SK-N-SH treated with all-trans-retinoic acid at 6 μM for 48 hours (cell line): Measurements from ENCODE around the gene DNAH11.

Experiments used
- BACH2 ChIP-seq: fragments of 250-450 bp; sonication (Bioruptor Pico); IDR thresholded peaks from 2 replicates; pipeline ENCODE4 v1.9.0; 2021; ENCODE audit warnings: mild to moderate bottlenecking, borderline replicate concordance
- ESRRG ChIP-seq: fragments of 250-450 bp; sonication (Bioruptor Pico); IDR thresholded peaks from 2 replicates; pipeline ENCODE4 v1.6.1; 2021; ENCODE audit warnings: mild to moderate bottlenecking
- GLIS3 ChIP-seq: fragments of 250-450 bp; sonication (Bioruptor Pico); IDR thresholded peaks from 2 replicates; pipeline ENCODE4 v1.5.0; 2020; ENCODE audit warnings: mild to moderate bottlenecking, moderate library complexity
- OSR1 ChIP-seq: fragments of 250-450 bp; sonication (Bioruptor Pico); IDR thresholded peaks from 2 replicates; pipeline ENCODE4 v1.8.0; 2022; ENCODE audit warnings: moderate library complexity, mild to moderate bottlenecking, inconsistent platforms
- PPARA ChIP-seq: fragments of 250-450 bp; sonication (Bioruptor Pico); IDR thresholded peaks from 2 replicates; pipeline ENCODE4 v1.5.0; 2020; ENCODE audit warnings: mild to moderate bottlenecking, borderline replicate concordance
- ZFP30 ChIP-seq: fragments of 450-650 bp; formaldehyde crosslinking; IDR thresholded peaks from 2 replicates; pipeline ENCODE4 v1.5.0; 2022; ENCODE audit warnings: mild to moderate bottlenecking, moderate library complexity
- ZNF8 ChIP-seq: fragments of 450-650 bp; formaldehyde crosslinking; IDR thresholded peaks from 2 replicates; pipeline ENCODE4 v1.5.0; 2020; ENCODE audit warnings: mild to moderate bottlenecking, moderate library complexity
- TF ChIP-seq, protein P1 (sequence below): fragments of 250-450 bp; sonication (Bioruptor Pico); IDR thresholded peaks from 2 replicates; pipeline ENCODE4 v1.8.0; 2021; ENCODE audit warnings: low read depth, mild to moderate bottlenecking, moderate library complexity, borderline replicate concordance
- TF ChIP-seq, protein P2 (sequence below): fragments of 250-450 bp; sonication (Bioruptor Pico); IDR thresholded peaks from 2 replicates; pipeline ENCODE4 v1.5.1; 2020; ENCODE audit warnings: low read depth, mild to moderate bottlenecking, moderate library complexity

DNA sequence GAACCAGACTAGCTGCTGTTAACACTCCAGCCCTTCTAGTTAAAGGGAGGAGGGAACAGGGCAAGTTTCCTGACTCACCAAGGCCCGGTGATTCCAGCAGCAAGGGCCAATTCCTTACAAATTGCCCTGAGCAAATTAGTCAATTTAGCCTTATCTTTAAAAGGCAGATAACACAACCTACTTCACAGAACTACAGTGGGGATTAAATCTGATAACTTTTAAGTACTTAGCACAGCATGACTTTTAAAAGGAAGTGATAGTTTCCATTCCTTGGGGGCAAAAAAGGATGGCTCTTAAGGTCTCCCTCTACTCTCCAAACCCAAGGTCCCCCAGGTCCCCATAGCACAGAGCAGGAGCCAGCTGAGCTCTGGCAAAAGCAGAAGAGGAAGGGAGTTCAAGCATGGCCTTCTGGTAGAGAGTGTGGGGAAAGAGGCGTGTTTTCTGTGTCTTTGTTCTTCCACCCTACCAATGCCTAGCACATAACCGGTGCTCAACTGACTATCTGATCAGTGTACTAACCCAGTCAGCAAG is 398.8 kb downstream of the DNAH11 start:
- TF ChIP-seq ESRRG (CRISPR knock-in tag) (no peak), PPARA (CRISPR knock-in tag) (no peak), BACH2 (CRISPR knock-in tag) (no peak), ZNF8 (no peak), GLIS3 (CRISPR knock-in tag) (no peak), OSR1 (CRISPR knock-in tag) (no peak), ZFP30 (CRISPR knock-in tag) (no peak)
- TF ChIP-seq, protein P1, sequence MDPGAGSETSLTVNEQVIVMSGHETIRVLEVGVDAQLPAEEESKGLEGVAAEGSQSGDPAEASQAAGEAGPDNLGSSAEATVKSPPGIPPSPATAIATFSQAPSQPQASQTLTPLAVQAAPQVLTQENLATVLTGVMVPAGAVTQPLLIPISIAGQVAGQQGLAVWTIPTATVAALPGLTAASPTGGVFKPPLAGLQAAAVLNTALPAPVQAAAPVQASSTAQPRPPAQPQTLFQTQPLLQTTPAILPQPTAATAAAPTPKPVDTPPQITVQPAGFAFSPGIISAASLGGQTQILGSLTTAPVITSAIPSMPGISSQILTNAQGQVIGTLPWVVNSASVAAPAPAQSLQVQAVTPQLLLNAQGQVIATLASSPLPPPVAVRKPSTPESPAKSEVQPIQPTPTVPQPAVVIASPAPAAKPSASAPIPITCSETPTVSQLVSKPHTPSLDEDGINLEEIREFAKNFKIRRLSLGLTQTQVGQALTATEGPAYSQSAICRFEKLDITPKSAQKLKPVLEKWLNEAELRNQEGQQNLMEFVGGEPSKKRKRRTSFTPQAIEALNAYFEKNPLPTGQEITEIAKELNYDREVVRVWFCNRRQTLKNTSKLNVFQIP (CRISPR knock-in tag): no peak
- TF ChIP-seq, protein P2, sequence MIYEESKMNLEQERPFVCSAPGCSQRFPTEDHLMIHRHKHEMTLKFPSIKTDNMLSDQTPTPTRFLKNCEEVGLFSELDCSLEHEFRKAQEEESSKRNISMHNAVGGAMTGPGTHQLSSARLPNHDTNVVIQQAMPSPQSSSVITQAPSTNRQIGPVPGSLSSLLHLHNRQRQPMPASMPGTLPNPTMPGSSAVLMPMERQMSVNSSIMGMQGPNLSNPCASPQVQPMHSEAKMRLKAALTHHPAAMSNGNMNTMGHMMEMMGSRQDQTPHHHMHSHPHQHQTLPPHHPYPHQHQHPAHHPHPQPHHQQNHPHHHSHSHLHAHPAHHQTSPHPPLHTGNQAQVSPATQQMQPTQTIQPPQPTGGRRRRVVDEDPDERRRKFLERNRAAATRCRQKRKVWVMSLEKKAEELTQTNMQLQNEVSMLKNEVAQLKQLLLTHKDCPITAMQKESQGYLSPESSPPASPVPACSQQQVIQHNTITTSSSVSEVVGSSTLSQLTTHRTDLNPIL: no peak
